NCI-H446 treated with DMSO at 0.1 percent for 48 hours (cell line): ENCODE data around the gene TNNI2.
"Not testable (repeated sequence)": the region's sequence is repeated elsewhere in the genome, so short reads cannot be mapped to it uniquely, and the experiment has no call there.

Experiments
- DNase-seq: peaks from one replicate; lab custom pipeline; 2025; lab: John Stamatoyannopoulos, UW

TNNI2 gene

GRCh38 chr11:1838426-1839144, at the start of gene TNNI2:
TNNI2 (plus strand) TSS chr11:1838981; CDS start chr11:1839697, 716 bp downstream.
- DNase-seq: no peak

- no peak for DNase-seq
Observed at GRCh38 chr11:1791912-1792311, 46.9 kb upstream of the TNNI2 start.

DNA sequence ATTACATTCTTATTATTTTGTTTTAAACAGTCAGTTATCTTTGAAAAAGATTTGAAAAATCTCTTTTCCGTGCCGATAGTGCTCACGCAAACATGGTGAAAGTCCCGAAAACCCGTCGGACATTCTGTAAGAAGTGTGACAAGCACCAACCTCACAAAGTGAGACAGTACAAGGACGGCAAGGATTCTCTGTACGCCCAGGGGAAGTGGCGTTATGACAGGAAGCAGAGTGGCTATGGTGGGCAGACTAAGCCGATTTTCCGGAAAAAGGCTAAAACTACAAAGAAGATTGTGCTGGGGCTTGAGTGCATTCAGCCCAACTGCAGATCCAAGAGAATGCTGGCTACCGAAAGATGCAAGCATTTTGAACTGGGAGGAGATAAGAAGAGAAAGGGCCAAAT, 46.3 kb upstream of the TNNI2 start:
- no peak for DNase-seq

- no peak for DNase-seq
Observed at GRCh38 chr11:1793081-1793480, 45.7 kb upstream of the TNNI2 start.

DNA sequence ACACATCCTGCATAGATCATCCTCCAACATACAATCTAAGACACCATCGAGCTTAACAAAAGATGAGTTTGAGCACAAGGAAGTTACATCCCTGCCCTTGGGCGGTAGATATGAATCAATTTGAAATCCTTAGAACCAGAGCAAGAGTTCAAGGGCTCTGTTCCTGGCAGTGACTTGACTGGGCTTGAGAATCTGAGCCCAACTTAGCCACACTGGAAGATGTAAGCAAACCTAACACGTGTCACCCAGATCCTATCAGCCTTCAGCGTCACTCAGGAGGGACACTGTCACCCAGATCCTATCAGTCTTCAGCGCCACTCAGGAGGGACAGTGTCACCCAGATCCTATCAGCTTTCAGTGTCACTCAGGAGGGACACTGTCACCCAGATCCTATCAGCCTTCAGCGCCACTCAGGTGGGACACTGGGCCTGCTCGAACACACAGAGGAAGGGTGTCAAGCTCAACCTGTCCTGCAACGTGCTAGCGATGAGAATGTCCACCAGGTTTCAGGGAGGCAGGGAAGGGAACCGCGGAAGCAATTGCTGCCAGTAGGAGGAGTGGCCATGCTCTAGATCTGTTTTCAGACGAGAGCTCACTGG, 42.3 kb upstream of the TNNI2 start:
- DNase-seq: no peak

DNA sequence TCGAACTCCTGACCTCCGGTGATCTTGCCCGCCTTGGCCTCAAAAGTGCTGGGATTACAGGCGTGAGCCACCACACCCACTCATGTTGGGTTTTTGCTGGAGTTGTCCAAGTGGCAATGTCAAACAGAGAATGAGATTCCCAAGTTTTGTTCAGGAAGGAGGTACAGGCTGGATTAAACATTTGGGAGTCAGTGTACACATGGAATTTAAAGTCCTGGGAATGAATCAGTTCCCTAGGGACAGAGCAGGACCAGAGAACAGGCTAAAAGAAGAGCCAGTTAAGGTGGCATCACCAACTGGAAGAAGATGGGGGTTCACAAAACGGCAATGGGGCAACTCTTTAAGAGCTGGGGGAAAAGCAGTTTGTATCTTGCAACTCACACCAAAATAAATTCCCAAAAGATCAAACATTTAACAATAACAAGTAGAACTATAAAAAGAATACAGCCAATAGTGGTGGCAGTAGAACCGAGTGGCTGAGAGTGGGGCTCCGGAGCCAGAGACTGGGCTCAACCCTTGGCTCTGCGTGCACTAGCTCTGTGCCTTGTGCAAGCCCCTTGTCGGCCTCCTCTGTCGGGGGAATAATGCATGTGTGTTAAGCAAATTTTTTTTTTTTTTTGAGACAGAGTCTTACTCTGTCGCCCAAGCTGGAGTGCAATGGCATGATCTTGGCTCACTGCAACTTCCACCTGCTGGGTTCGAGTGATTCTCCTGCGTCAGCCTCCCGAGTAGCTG, 41.2 kb upstream of the TNNI2 start:
- no peak for DNase-seq

GRCh38 chr11:1803246-1803645, 35.5 kb upstream of the TNNI2 start:
- no peak for DNase-seq

DNA sequence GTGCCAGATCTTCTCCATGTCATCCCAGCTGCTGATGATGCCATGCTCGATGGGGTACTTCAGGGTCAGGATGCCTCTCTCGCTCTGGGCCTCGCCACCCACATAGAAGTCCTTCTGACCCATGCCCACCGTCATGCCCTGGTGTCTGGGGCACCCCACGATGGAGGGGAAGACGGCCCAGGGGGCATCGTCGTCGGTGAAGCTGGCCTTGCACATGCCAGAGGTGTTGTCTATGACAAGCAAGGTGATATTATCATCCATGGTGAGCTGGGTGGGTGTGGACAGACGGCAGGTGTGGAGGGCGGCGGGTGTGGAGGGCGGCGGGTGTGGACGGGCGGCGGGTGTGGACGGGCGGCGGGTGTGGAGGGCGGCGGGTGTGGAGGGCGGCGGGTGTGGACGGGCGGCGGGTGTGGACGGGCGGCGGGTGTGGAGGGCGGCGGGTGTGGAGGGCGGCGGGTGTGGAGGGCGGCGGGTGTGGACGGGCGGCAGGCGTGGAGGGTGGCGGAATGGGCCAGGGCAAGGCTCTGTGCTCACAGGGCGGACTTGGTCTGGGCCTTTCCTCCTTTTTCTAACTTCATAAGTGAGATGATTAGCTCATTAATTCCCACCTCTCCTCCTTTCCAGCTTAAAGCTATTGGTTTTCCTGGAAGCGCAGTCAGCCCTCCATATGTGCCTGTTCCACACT, 34.8 kb upstream of the TNNI2 start:
- DNase-seq: not testable (repeated sequence)

- no peak for DNase-seq
Observed at GRCh38 chr11:1805525-1805924, 33.3 kb upstream of the TNNI2 start.

- DNase-seq: no peak
Observed at GRCh38 chr11:1807264-1807995, 31.4 kb upstream of the TNNI2 start.

GRCh38 chr11:1810761-1811160, 28.0 kb upstream of the TNNI2 start:
- DNase-seq: no peak

DNA sequence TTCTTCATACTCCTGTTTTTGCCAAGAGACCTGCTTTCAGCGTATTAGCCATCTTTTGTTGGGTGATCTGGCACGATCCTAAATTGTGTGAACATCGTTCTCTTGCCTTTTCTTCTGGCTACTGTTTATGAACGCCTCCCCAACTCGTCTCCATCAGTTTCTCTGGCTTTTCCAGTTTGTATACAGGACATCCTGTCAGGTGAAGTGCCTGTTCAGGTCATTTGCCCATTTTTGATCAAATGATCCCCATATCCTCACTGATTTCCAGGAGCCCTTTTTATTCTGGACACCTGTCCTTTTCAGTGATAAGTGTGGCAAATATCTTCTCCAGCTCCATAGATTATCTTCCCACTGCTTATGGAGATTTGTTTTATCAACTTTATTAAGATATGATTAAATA, 26.5 kb upstream of the TNNI2 start:
- DNase-seq: no peak

GRCh38 chr11:1812801-1813200, 26.0 kb upstream of the TNNI2 start:
- DNase-seq: no peak

- not testable (repeated sequence) for DNase-seq
Observed at GRCh38 chr11:1813356-1813755, 25.4 kb upstream of the TNNI2 start.

GRCh38 chr11:1814691-1815090, 24.1 kb upstream of the TNNI2 start:
- no peak for DNase-seq

DNA sequence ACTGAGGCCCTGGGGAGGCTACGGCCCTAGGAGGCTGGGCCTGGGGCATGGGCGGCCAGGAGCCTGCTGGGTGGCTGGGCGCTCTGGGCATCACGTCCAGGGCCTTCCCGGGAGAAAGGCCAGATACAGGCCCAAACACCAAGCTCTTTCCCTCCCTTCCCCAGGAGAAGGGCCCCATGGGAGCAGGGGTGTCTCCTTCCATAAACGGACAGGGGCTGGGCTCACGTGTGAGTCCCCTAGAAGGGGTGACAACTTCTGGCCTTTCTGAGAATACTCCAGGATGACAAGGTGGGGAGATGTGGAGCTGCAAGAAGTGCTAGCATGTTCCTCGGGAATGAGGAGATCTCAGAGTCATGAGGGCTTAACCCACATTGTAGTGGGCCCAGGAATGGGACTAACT, 23.5 kb upstream of the TNNI2 start:
- DNase-seq: no peak

DNA sequence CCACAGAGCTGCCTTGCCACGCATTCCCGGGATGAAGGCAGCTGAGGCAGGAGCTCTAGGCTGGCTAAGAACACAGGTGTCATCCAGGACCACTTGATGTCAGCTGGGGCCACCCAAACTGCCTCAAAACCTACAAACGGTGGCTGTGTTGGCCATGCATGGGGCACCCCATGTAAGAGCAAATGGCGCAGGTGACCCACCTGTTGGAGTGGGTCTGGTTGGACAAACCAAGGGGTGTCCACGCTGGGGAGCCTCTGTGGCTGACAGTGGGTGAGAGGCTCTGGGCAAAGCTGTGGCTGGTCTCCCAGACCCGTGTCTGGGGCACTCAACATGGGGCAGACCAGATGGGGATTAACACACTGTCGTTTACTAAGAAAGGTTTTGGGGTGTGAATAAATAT, 23.0 kb upstream of the TNNI2 start:
- no peak for DNase-seq

GRCh38 chr11:1817000-1817399, 21.8 kb upstream of the TNNI2 start:
- DNase-seq: no peak

GRCh38 chr11:1817511-1817910, 21.3 kb upstream of the TNNI2 start:
- DNase-seq: no peak

DNA sequence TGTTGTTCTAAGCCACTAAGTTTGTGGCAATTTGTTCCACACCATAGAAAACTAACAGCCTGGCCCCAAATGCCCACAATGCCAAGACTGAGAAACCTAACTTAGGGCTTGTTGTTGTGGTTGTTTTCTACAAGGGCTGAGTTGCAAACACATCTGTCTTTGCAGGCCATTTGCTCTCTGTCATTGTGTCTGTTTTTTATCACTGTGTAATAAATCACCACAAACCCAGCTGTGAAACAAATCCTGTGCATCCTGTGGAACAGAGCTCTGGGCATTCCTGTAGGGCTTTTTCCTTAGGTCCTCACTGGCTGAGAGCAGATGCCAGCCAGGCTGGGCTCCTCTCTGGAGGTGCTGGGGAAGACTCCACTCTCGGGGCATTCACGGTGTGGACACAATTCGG, 19.7 kb upstream of the TNNI2 start:
- DNase-seq: no peak

DNA sequence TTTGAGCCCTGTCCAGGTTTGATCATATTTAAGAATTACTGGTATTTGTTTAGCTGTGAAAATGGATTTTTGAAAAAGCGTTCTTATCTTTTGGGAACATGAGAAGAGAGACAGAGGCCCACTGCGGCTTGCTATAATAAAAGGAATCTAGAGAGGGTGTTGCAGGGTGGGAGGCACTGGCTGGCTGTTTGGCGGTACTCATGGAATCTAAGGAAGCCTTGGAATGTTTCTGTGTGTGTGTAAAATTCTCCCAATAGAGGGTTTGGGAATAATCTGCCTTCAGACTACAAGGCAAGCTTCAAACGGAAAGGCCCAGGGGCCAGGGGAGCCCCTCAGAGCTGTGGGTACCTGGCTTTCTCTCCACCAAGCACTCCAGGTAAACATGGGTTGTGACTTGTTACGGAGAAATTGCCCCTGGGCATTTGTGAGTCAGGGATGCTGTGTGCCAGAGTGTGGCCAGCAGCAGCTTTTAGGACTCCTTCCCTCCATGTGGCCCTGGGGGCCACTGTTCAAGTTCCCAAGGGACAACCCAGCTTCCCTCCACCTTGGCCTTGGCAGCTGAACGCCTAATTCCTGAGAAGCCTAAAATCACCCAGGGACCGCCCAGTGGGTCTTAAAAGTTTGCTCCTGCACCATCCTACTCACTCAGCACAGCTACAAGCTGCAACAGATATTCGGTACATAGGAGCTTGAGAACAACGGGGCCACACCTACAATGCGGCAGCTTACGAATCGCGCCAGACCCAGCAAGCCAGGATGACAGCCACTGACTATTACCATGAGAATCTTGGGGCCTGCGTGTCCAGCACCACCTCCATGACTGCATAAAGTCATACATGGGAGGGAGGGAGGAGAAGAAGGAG, 18.1 kb upstream of the TNNI2 start:
- DNase-seq: no peak
